Esophagus (tissue), 2 donors: ENCODE results near the gene PIP5K1C. TPM values are rescaled to one million over a fixed set of nuclear protein-coding genes. Genes with fewer than 3 reads are reported as not detected.

Experiments
- H3K27ac ChIP-seq, 2 donors: one replicate each; pipeline ENCODE4 v1.5.1; 2013; ENCODE audit warnings: low read depth in 2 of 2, mild to moderate bottlenecking in 2 of 2, inconsistent platforms in 1 of 2, low read length in 1 of 2, moderate library complexity in 1 of 2
- H3K27me3 ChIP-seq, 2 donors: one replicate each; pipeline ENCODE4 v1.6.1; 2013; ENCODE audit warnings: low read length in 2 of 2, control low read depth in 1 of 2, mild to moderate bottlenecking in 1 of 2; ENCODE audit not compliant: insufficient read depth in 2 of 2, control insufficient read depth in 1 of 2
- H3K36me3 ChIP-seq, 2 donors: one replicate each; pipeline ENCODE4 v1.6.1; 2013; ENCODE audit warnings: low read length in 1 of 2; ENCODE audit not compliant: control insufficient read depth in 2 of 2, insufficient read depth in 2 of 2
- H3K4me1 ChIP-seq, 2 donors: one replicate each; pipeline ENCODE4 v1.6.1; 2013; ENCODE audit warnings: low read length in 1 of 2; ENCODE audit not compliant: control insufficient read depth in 2 of 2, insufficient read depth in 2 of 2
- H3K4me3 ChIP-seq, 2 donors: one replicate each; pipeline ENCODE4 v1.5.1; 2013; ENCODE audit warnings: low read length in 2 of 2, mild to moderate bottlenecking in 2 of 2, low read depth in 1 of 2, moderate library complexity in 1 of 2
- H3K9me3 ChIP-seq, 2 donors: one replicate each; pipeline ENCODE4 v1.6.1; 2013; ENCODE audit warnings: mild to moderate bottlenecking in 2 of 2, low read depth in 1 of 2, low read length in 1 of 2, moderate library complexity in 1 of 2; ENCODE audit not compliant: control insufficient read depth in 2 of 2, insufficient read depth in 1 of 2
- WGBS, 2 donors: extraction: QIAGEN DNeasy Blood & Tissue Kit; methylation state at CpG; one replicate each; pipeline ENCODE4 v1.1.7; 2013; 5-methylcytosine and 5-hydroxymethylcytosine counted together
- polyA plus RNA-seq, 2 donors: library from polyadenylated mRNA; stranded (reverse); fragments of 200-250 nt; gene quantifications; one replicate each; pipeline ENCODE4 v1.2.3, GENCODE V29; 2013
- donor health status: healthy with polysubstance abuse.
- donor health status: Bipolar disorder and iron deficiency.

PIP5K1C gene
- polyA plus RNA-seq, 2 donors = 10.4 to 18.1 TPM

- no peaks in the 10 kb centered on the region for H3K36me3 ChIP-seq
- peak within 1 kb of the TSS; percentile 79 to 86 for H3K27ac ChIP-seq
- no peaks in the 10 kb centered on the region for H3K27me3 ChIP-seq
- peaks cover 0 to 10% of the 10 kb centered on the region in 2 donors for H3K4me1 ChIP-seq
- H3K4me3 ChIP-seq = peak within 1 kb of the TSS; percentile 47 to 58
- WGBS, 2 donors = 18 to 25% methylated on average over 23 to 24 of the region's 24 CpGs
- H3K9me3 ChIP-seq = peaks cover 0 to 3% of the 10 kb centered on the region in 2 donors
These were observed 8.1 kb upstream of the PIP5K1C start, which contains the start of gene TJP3 for GRCh38 chr19:3708207-3708931. Gene TJP3 (plus strand): TSS chr19:3708384. CDS start chr19:3728433, 20,049 bp downstream.

- H3K36me3 ChIP-seq = no peaks in the 10 kb centered on the region
- H3K4me3 ChIP-seq = peak overlapping the region; percentile 47 to 58
- peak overlapping the region; percentile 79 to 86 for H3K27ac ChIP-seq
- peaks cover 0 to 8% of the 10 kb centered on the region in 2 donors for H3K4me1 ChIP-seq
- H3K9me3 ChIP-seq = peaks cover 0 to 3% of the 10 kb centered on the region in 2 donors
- WGBS, 2 donors = 74 to 84% methylated on average over 12 of the region's 12 CpGs
- H3K27me3 ChIP-seq = no peaks in the 10 kb centered on the region
These were observed 7.6 kb upstream of the PIP5K1C start for GRCh38 chr19:3707868-3708206.

- no peak overlapping the region for H3K27ac ChIP-seq
- peaks cover 0 to 19% of the 10 kb centered on the region in 2 donors for H3K4me1 ChIP-seq
- WGBS, 2 donors = 8 to 19% methylated on average over 1 of the region's 1 CpG
- no peaks in the 10 kb centered on the region for H3K27me3 ChIP-seq
- H3K4me3 ChIP-seq = no peak overlapping the region
- H3K9me3 ChIP-seq = no peaks in the 10 kb centered on the region
- no peaks in the 10 kb centered on the region for H3K36me3 ChIP-seq
These were observed 932 bp upstream of the PIP5K1C start for GRCh38 chr19:3701200-3701599.

- Histone ChIP-seq H3K4me1 (peaks cover 6 to 19% of the 10 kb centered on the region in 2 donors), H3K27ac (peak overlapping the region; percentile 82 to 88), H3K27me3 (no peaks in the 10 kb centered on the region), H3K9me3 (no peaks in the 10 kb centered on the region), H3K36me3 (peaks cover 0 to 7% of the 10 kb centered on the region in 2 donors), H3K4me3 (peak overlapping the region; percentile 77 to 96)
- 0 to 1% methylated on average over 23 to 43 of the region's 43 CpGs for WGBS, 2 donors
These were observed 477 bp downstream of the PIP5K1C start for GRCh38 chr19:3699741-3700241.

- Histone ChIP-seq H3K27me3 (no peaks in the 10 kb centered on the region), H3K27ac (peak overlapping the region; percentile 82 to 88), H3K4me3 (peak overlapping the region; percentile 77 to 96), H3K4me1 (peaks cover 6 to 19% of the 10 kb centered on the region in 2 donors), H3K9me3 (no peaks in the 10 kb centered on the region), H3K36me3 (peaks cover 0 to 11% of the 10 kb centered on the region in 2 donors)
- WGBS, 2 donors = 5 to 10% methylated on average over 30 to 34 of the region's 34 CpGs
These were observed 1.1 kb downstream of the PIP5K1C start for GRCh38 chr19:3698974-3699740.

- peak overlapping the region; percentile 82 to 88 for H3K27ac ChIP-seq
- peaks cover 0 to 11% of the 10 kb centered on the region in 2 donors for H3K36me3 ChIP-seq
- 56 to 62% methylated on average over 12 of the region's 12 CpGs for WGBS, 2 donors
- no peaks in the 10 kb centered on the region for H3K9me3 ChIP-seq
- no peaks in the 10 kb centered on the region for H3K27me3 ChIP-seq
- peaks cover 6 to 19% of the 10 kb centered on the region in 2 donors for H3K4me1 ChIP-seq
- peak overlapping the region in 1 of 2 donors; percentile 96 for H3K4me3 ChIP-seq
These were observed 1.8 kb downstream of the PIP5K1C start for GRCh38 chr19:3698386-3698950.

- H3K27me3 ChIP-seq = no peaks in the 10 kb centered on the region
- no peak overlapping the region for H3K4me3 ChIP-seq
- peaks cover 0 to 11% of the 10 kb centered on the region in 2 donors for H3K36me3 ChIP-seq
- 82 to 89% methylated on average over 43 of the region's 43 CpGs for WGBS, 2 donors
- no peaks in the 10 kb centered on the region for H3K9me3 ChIP-seq
- peaks cover 6 to 19% of the 10 kb centered on the region in 2 donors for H3K4me1 ChIP-seq
- H3K27ac ChIP-seq = peak overlapping the region; percentile 37 to 56
These were observed 2.4 kb downstream of the PIP5K1C start for GRCh38 chr19:3697671-3698385.

GRCh38 chr19:3697094-3697493 lies 3.2 kb downstream of the PIP5K1C start:
- Histone ChIP-seq H3K36me3 (peaks cover 0 to 11% of the 10 kb centered on the region in 2 donors), H3K27me3 (no peaks in the 10 kb centered on the region), H3K9me3 (no peaks in the 10 kb centered on the region), H3K4me3 (peak overlapping the region in 1 of 2 donors; percentile 12), H3K27ac (peak overlapping the region; percentile 34 to 37), H3K4me1 (peaks cover 6 to 19% of the 10 kb centered on the region in 2 donors)
- 89 to 92% methylated on average over 30 of the region's 30 CpGs for WGBS, 2 donors

GRCh38 chr19:3696660-3696995 lies 3.6 kb downstream of the PIP5K1C start:
- Histone ChIP-seq H3K4me3 (no peak overlapping the region), H3K4me1 (peaks cover 6 to 19% of the 10 kb centered on the region in 2 donors), H3K27ac (no peak overlapping the region), H3K9me3 (no peaks in the 10 kb centered on the region), H3K36me3 (peaks cover 0 to 11% of the 10 kb centered on the region in 2 donors), H3K27me3 (no peaks in the 10 kb centered on the region)
- 91 to 96% methylated on average over 8 to 10 of the region's 10 CpGs for WGBS, 2 donors
